Glutamatergic neuron (in vitro differentiated cells): ENCODE results near the gene LMO1. TPM values are rescaled to one million over a fixed set of nuclear protein-coding genes. Genes with fewer than 3 reads are reported as not detected.

ENCODE experiments used
- DNase-seq: peaks from one replicate; pipeline ENCODE4 v3.0.0; 2022
- H3K27ac Mint-ChIP-seq: one replicate; pipeline ENCODE4 v1.8.0; 2020; ENCODE audit warnings: mild to moderate bottlenecking, mixed read lengths, inconsistent platforms; ENCODE audit not compliant: unreplicated experiment
- H3K27me3 Mint-ChIP-seq: one replicate; pipeline ENCODE4 v1.8.0; 2020; ENCODE audit warnings: mild to moderate bottlenecking, moderate library complexity, mixed read lengths, inconsistent platforms; ENCODE audit not compliant: unreplicated experiment
- H3K36me3 Mint-ChIP-seq: one replicate; pipeline ENCODE4 v1.8.0; 2020; ENCODE audit warnings: mild to moderate bottlenecking, mixed read lengths, inconsistent platforms; ENCODE audit not compliant: unreplicated experiment
- H3K4me1 Mint-ChIP-seq: one replicate; pipeline ENCODE4 v1.8.0; 2020; ENCODE audit warnings: mild to moderate bottlenecking, low read depth, mixed read lengths, inconsistent platforms; ENCODE audit not compliant: unreplicated experiment
- H3K4me3 Mint-ChIP-seq: one replicate; pipeline ENCODE4 v1.8.0; 2020; ENCODE audit warnings: mild to moderate bottlenecking, mixed read lengths, inconsistent platforms; ENCODE audit not compliant: unreplicated experiment
- H3K9me3 Mint-ChIP-seq: one replicate; pipeline ENCODE4 v1.8.0; 2020; ENCODE audit warnings: mild to moderate bottlenecking, moderate library complexity, mixed read lengths, inconsistent platforms; ENCODE audit not compliant: unreplicated experiment
- CTCF ChIP-seq: fragments of 200-600 bp; sonication (generic); IDR thresholded peaks from one replicate; pipeline ENCODE4 v1.5.0; 2021; ENCODE audit not compliant: partially characterized antibody, unreplicated experiment
- total RNA-seq: library from RNA; stranded (reverse); fragmentation: NEBNext Ultra II Directional; extraction: Animal tissue kit (Norgen Biotek cat#: 25700); gene quantifications from one replicate; pipeline ENCODE4 v1.2.1, GENCODE V29; 2021; ENCODE audit not compliant: unreplicated experiment

Gene LMO1
- total RNA-seq, 1 donor from 2014 or later = 5.7 TPM

DNA sequence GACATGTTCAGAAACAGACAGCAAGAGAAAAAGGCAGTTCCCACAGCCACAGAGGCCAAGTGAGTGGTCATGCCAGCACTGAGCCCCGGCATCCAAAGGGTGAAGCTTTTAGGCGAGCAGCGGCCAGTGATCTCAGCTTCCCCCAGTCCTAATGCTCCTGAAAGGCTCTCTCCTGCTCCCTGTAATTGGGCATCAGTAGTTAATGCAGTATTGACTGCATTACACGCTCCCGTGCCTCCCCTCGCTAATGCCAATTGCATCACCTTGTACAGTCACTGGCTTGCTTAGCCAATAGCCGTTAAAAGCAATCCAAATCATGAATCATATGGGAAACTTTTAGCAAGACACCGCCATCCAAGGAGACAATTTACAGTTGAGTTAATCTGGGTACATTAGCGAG, 4.9 kb downstream of the LMO1 start:
- H3K36me3 Mint-ChIP-seq = no peaks in the 10 kb centered on the region
- H3K27ac Mint-ChIP-seq = peak overlapping the region; percentile 91
- no peak for TF ChIP-seq CTCF
- H3K4me3 Mint-ChIP-seq = peak overlapping the region; percentile 36
- H3K9me3 Mint-ChIP-seq = peaks cover 10% of the 10 kb centered on the region
- DNase-seq = peak; percentile 65
- H3K27me3 Mint-ChIP-seq = peaks cover 3% of the 10 kb centered on the region
- peaks cover 33% of the 10 kb centered on the region for H3K4me1 Mint-ChIP-seq

DNA sequence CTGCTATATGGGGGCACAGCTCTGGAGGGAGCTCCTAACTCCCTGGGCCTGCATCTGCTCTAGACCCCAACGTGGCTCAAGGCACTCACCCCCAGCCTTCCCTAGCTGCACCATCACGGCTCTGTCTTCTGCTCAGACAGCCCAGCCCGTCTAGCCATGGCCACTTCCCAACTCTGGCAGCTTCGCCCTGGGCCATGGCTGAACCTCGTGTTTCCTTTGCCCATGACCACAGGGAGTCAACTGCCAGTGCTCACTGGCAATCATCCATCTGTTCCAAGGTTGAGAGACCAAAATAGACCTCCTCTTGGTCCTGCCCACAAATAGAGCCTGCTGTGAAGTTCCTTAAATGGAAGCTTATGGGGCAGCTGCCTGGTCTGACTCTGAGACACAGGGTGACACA, 5.4 kb downstream of the LMO1 start:
- H3K4me1 Mint-ChIP-seq = peaks cover 33% of the 10 kb centered on the region
- no peak for DNase-seq
- H3K36me3 Mint-ChIP-seq = no peaks in the 10 kb centered on the region
- no peak for TF ChIP-seq CTCF
- H3K27me3 Mint-ChIP-seq = peaks cover 3% of the 10 kb centered on the region
- peak overlapping the region; percentile 83 for H3K27ac Mint-ChIP-seq
- peak overlapping the region; percentile 36 for H3K4me3 Mint-ChIP-seq
- peaks cover 6% of the 10 kb centered on the region for H3K9me3 Mint-ChIP-seq

GRCh38 chr11:8257003-8257664, 6.5 kb downstream of the LMO1 start:
- no peak for TF ChIP-seq CTCF
- no peak for DNase-seq
- Mint-ChIP-seq H3K27ac (no peak overlapping the region), H3K4me1 (peaks cover 36% of the 10 kb centered on the region), H3K36me3 (no peaks in the 10 kb centered on the region), H3K4me3 (no peak overlapping the region), H3K9me3 (peaks cover 6% of the 10 kb centered on the region), H3K27me3 (peaks cover 3% of the 10 kb centered on the region)

GRCh38 chr11:8256271-8257002, 7.2 kb downstream of the LMO1 start:
- H3K4me3 Mint-ChIP-seq = peak overlapping the region; percentile 12
- H3K36me3 Mint-ChIP-seq = no peaks in the 10 kb centered on the region
- peaks cover 36% of the 10 kb centered on the region for H3K4me1 Mint-ChIP-seq
- H3K27ac Mint-ChIP-seq = no peak overlapping the region
- no peak for TF ChIP-seq CTCF
- no peak for DNase-seq
- peaks cover 3% of the 10 kb centered on the region for H3K27me3 Mint-ChIP-seq
- peaks cover 6% of the 10 kb centered on the region for H3K9me3 Mint-ChIP-seq

DNA sequence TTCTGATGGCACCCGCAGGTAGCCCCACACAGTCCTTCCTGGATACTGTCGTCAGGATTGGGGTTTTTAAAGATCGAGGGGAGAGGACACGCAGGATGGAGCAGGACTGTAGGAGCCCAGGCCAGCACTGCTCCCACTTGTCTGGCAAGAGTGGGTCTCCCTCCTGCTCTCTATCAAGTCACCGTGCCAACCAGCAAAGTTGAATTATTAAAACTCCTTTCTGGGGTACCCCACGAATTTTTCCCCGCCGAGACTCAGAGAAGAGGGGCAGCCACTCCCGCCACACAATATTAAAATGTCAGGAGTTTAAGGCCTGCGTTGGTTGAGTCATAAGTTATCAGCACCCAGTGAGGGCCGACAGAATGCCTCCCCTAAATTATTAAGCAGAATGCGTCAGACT, 10.1 kb downstream of the LMO1 start:
- Mint-ChIP-seq H3K4me3 (no peak overlapping the region), H3K27me3 (no peaks in the 10 kb centered on the region)

More for the DNA sequence above, 10.1 kb downstream of the LMO1 start:
- Mint-ChIP-seq H3K4me1 (peaks cover 34% of the 10 kb centered on the region), H3K36me3 (no peaks in the 10 kb centered on the region), H3K9me3 (peaks cover 9% of the 10 kb centered on the region), H3K27ac (no peak overlapping the region)
- TF ChIP-seq CTCF = no peak
- no peak for DNase-seq
